Liver (tissue), 9 donors: ENCODE data around the gene ACKR2. TPM values are rescaled to one million over a fixed set of nuclear protein-coding genes. Genes with fewer than 3 reads are reported as not detected.

ENCODE experiments used
- DNase-seq: peaks from one replicate; pipeline ENCODE4 v3.0.0-alpha.2; 2017; ENCODE audit warnings: low spot score
- H3K27ac ChIP-seq, 2 donors: one replicate each; pipeline ENCODE4 v1.7.0; 2013; ENCODE audit warnings: inconsistent platforms in 2 of 2, low read length in 2 of 2, control low read depth in 1 of 2, low read depth in 1 of 2, mild to moderate bottlenecking in 1 of 2
- H3K27me3 ChIP-seq, 4 donors: one replicate each; pipeline versions ENCODE4 v1.6.1 to v1.7.0; 2013; ENCODE audit warnings: low read length in 3 of 4, inconsistent platforms in 1 of 4, mild to moderate bottlenecking in 1 of 4, moderate library complexity in 1 of 4; ENCODE audit not compliant: control insufficient read depth in 4 of 4, insufficient read depth in 4 of 4
- H3K36me3 ChIP-seq, 4 donors: one replicate each; pipeline versions ENCODE4 v1.6.1 to v1.7.0; 2013; ENCODE audit warnings: low read length in 3 of 4, mild to moderate bottlenecking in 3 of 4, low read depth in 1 of 4, moderate library complexity in 1 of 4; ENCODE audit not compliant: control insufficient read depth in 4 of 4, insufficient read depth in 3 of 4
- H3K4me1 ChIP-seq, 4 donors: one replicate each; pipeline versions ENCODE4 v1.6.1 to v1.7.0; 2013; ENCODE audit warnings: low read length in 3 of 4, mild to moderate bottlenecking in 3 of 4, moderate library complexity in 1 of 4; ENCODE audit not compliant: control insufficient read depth in 4 of 4, insufficient read depth in 4 of 4
- H3K4me3 ChIP-seq, 3 donors: one replicate each; pipeline versions ENCODE4 v1.6.1 to v1.7.0; 2013; ENCODE audit warnings: low read length in 3 of 3, control low read depth in 1 of 3, low read depth in 1 of 3, mild to moderate bottlenecking in 1 of 3
- H3K9ac ChIP-seq, 2 donors: one replicate each; pipeline ENCODE4 v1.7.0; 2013; ENCODE audit warnings: low read length in 2 of 2, mild to moderate bottlenecking in 2 of 2, moderate library complexity in 2 of 2, control low read depth in 1 of 2, low read depth in 1 of 2
- H3K9me3 ChIP-seq, 4 donors: one replicate each; pipeline versions ENCODE4 v1.6.1 to v1.7.0; 2013; ENCODE audit warnings: low read length in 3 of 4; ENCODE audit not compliant: control insufficient read depth in 4 of 4
- ATF3 ChIP-seq: IDR thresholded peaks from 2 replicates; pipeline ENCODE4 v1.6.1; 2016; ENCODE audit warnings: antibody characterized with exemption
- CTCF ChIP-seq: fragments of 150-350 bp; IDR thresholded peaks from 2 replicates; pipeline ENCODE4 v1.5.1; 2017; ENCODE audit warnings: improper control_type of control experiment, low read depth, low read length; ENCODE audit not compliant: missing input control
- FOXA1 ChIP-seq: IDR thresholded peaks from 2 replicates; pipeline ENCODE4 v1.6.1; 2016; ENCODE audit warnings: antibody characterized with exemption
- FOXA2 ChIP-seq: IDR thresholded peaks from 2 replicates; pipeline ENCODE4 v1.6.1; 2016; ENCODE audit warnings: antibody characterized with exemption
- GABPA ChIP-seq, 2 donors: IDR thresholded peaks in 1 of 2; conservative IDR thresholded peaks in 1 of 2; 2 replicates each; pipeline ENCODE4 v1.6.1; 2016; ENCODE audit warnings: antibody characterized with exemption in 2 of 2, mild to moderate bottlenecking in 1 of 2, moderate library complexity in 1 of 2
- HNF4A ChIP-seq, 2 donors: conservative IDR thresholded peaks; 2 replicates each; pipeline ENCODE4 v1.6.1; 2016; ENCODE audit warnings: antibody characterized with exemption in 2 of 2, mild to moderate bottlenecking in 2 of 2
- JUND ChIP-seq, 2 donors: IDR thresholded peaks; 2 replicates each; pipeline ENCODE4 v1.6.1; 2016; ENCODE audit warnings: antibody characterized with exemption in 2 of 2
- MAX ChIP-seq: IDR thresholded peaks from 2 replicates; pipeline ENCODE4 v1.6.1; 2016; ENCODE audit warnings: antibody characterized with exemption
- NR2F2 ChIP-seq: IDR thresholded peaks from 2 replicates; pipeline ENCODE4 v1.6.1; 2016; ENCODE audit warnings: antibody characterized with exemption
- RAD21 ChIP-seq, 2 donors: IDR thresholded peaks; 2 replicates each; pipeline ENCODE4 v1.6.1; 2016; ENCODE audit warnings: antibody characterized with exemption in 2 of 2, mild to moderate bottlenecking in 2 of 2
- REST ChIP-seq: IDR thresholded peaks from 2 replicates; pipeline ENCODE4 v1.6.1; 2016; ENCODE audit warnings: antibody characterized with exemption, mild to moderate bottlenecking
- RXRA ChIP-seq, 2 donors: IDR thresholded peaks; 2 replicates each; pipeline ENCODE4 v1.6.1; 2017 to 2018; ENCODE audit warnings: antibody characterized with exemption in 2 of 2, mild to moderate bottlenecking in 1 of 2
- SP1 ChIP-seq: IDR thresholded peaks from 2 replicates; pipeline ENCODE4 v1.6.1; 2018; ENCODE audit warnings: antibody characterized with exemption, mild to moderate bottlenecking
- TAF1 ChIP-seq: conservative IDR thresholded peaks from 2 replicates; pipeline ENCODE4 v1.6.1; 2016; ENCODE audit warnings: antibody characterized with exemption, mild to moderate bottlenecking
- YY1 ChIP-seq: IDR thresholded peaks from 2 replicates; pipeline ENCODE4 v1.6.1; 2016; ENCODE audit warnings: antibody characterized with exemption, mild to moderate bottlenecking
- WGBS: extraction: QIAGEN DNeasy Blood & Tissue Kit; methylation state at CpG from one replicate; pipeline ENCODE4 v1.1.7; 2013; 5-methylcytosine and 5-hydroxymethylcytosine counted together
- polyA plus RNA-seq, 2 donors: library from polyadenylated mRNA; stranded (reverse) in 1 of 2; unstranded in 1 of 2; fragments of 200-250 nt in 1 of 2; fragments of >200 nt in 1 of 2; fragmentation: Nextera tagmentation in 1 of 2; extraction: Ambion mirVana in 1 of 2; gene quantifications; one replicate each; pipeline versions ENCODE4 v1.2.1 to v1.2.3, GENCODE V29; 2013 to 2015
- total RNA-seq, 2 donors: library from RNA; depleted of rRNA; stranded (reverse); fragments of >200 nt; gene quantifications; one replicate each; pipeline ENCODE4 v1.2.3, GENCODE V29; 2014
- donor health status: healthy.
- donor health status: healthy.
- donor health status: healthy.
- donor health status: healthy.
- donor health status: healthy.

Gene ACKR2
- total and polyA plus RNA-seq, 4 donors: 7.3 to 19.3 (median 10.8) TPM

DNA sequence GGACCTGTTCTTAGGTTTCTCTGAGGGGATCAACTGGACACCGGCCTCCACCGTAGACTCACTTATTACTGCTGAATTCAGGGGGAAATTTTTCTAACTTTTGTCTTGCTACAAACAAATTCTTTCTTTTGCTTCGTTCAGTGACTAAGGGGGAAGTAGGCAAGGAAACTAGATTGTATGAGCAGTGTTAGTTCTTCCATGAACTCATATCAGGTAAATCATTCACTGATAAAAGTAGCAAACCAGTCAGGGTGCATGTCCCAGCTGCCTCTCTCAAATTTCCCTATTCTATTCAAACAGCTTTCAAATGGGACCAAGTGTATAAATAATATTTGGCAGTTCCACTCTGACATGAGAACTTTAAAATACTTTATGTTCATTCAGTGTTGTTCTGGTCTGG is 28.8 kb upstream of the ACKR2 start:
- Histone ChIP-seq H3K27ac (peak overlapping the region; percentile 70 to 73), H3K4me3 (no peak overlapping the region), H3K9me3 (no peaks in the 10 kb centered on the region), H3K36me3 (peaks cover 0 to 4% (median 2%) of the 10 kb centered on the region in 4 donors), H3K9ac (peak overlapping the region; percentile 47 to 79), H3K4me1 (peaks cover 4 to 38% (median 30%) of the 10 kb centered on the region in 4 donors), H3K27me3 (no peaks in the 10 kb centered on the region)
- DNase-seq: no peak
- TF ChIP-seq GABPA (IDR thresholded peaks at IDR 0.05 in 1 of 2, conservative IDR thresholded peaks at IDR 0.05 in 1 of 2) (no peak), FOXA2 (no peak), JUND (IDR thresholded peaks at IDR 0.05) (peak; percentile 22 to 26), HNF4A (conservative IDR thresholded peaks at IDR 0.05) (peak; percentile 28 to 38), RXRA (IDR thresholded peaks at IDR 0.05) (peak in 1 of 2 donors; percentile 52), TAF1 (no peak), FOXA1 (no peak), YY1 (peak; percentile 27), SP1 (peak; percentile 79), NR2F2 (no peak), MAX (no peak), RAD21 (IDR thresholded peaks at IDR 0.05) (no peak), ATF3 (no peak), CTCF (no peak)
- 64% methylated on average over 3 of the region's 3 CpGs for WGBS

DNA sequence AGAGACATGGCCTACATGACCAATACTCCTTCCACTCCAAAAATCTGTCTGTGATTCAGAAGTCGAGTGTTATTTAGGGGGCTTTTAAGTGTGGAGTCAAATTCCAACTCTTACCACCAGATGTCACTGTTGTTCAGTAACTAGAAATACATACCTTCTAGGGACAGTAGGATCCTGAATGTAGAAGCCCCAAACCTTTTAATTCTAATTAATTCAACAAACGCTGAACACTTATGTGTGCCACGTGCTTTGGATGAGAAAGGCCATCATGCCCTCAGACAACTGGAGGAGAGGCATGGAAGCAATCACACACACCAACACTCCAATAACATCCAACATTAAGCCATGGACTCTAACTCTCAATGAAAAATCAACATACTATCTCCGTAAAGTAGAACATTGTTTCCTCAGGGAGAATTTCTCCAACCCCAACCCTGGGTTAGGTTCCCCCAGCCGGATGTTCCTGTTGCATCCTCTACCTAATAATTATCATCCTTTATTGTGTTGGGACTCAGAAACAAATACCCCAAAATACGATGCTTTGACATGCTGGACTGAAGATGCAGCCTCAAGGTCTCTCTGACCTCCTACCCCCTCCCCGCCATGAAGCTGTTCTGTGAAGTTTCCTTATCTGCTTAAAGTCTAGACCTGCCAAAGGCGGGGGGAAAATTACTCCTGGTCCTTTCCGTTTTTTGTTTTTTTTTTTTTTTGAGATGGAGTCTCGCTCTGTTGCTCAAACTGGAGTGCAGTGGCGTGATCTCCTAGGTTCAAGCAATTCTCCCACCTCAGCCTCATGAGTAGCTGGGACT is 28.1 kb upstream of the ACKR2 start:
- TF ChIP-seq RAD21 (IDR thresholded peaks at IDR 0.05) (peak; percentile 83 to 84), CTCF (peak; percentile 79), REST (no peak)
- no peak for DNase-seq
- 60% methylated on average over 11 of the region's 11 CpGs for WGBS
- H3K9ac ChIP-seq: peak overlapping the region; percentile 36 to 47
- H3K4me1 ChIP-seq: peaks cover 4 to 43% (median 37%) of the 10 kb centered on the region in 4 donors
- no peaks in the 10 kb centered on the region for H3K27me3 ChIP-seq
- peak overlapping the region; percentile 70 to 73 for H3K27ac ChIP-seq
- no peak overlapping the region for H3K4me3 ChIP-seq
- no peaks in the 10 kb centered on the region for H3K9me3 ChIP-seq
- peaks cover 0 to 7% (median 4%) of the 10 kb centered on the region in 4 donors for H3K36me3 ChIP-seq
